HG02970 (cell line): Measurements from ENCODE around the gene NUP210L.

Source experiments
- ATAC-seq: cut with Tn5 transposase; IDR thresholded peaks from one replicate; pipeline ENCODE4 v1.9.1; 2021; ENCODE audit warnings: mild to moderate bottlenecking, moderate library complexity, moderate number of reproducible peaks; ENCODE audit not compliant: unreplicated experiment, low FRiP score

The NUP210L gene

DNA sequence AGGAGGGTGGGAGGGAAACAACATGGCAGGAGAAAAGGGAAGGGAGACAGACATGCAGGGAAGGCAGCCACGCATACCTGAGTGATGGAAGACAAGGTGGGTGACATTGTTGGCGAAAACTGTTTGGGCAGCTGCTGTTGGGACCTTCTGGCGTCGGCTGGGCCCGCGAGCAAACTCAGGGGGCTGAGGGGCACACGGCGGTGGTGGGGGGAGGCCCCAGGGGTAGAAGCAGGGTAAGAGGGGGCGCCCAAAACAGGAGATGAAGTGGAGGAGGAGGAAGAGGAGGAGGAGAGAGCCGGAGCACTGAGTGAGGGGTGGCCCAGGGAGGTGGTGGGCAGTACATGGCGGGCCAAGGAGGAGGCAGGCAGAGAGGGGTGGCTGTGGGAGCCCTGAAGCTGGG is 203.7 kb downstream of the NUP210L start:
- ATAC-seq = no peak

DNA sequence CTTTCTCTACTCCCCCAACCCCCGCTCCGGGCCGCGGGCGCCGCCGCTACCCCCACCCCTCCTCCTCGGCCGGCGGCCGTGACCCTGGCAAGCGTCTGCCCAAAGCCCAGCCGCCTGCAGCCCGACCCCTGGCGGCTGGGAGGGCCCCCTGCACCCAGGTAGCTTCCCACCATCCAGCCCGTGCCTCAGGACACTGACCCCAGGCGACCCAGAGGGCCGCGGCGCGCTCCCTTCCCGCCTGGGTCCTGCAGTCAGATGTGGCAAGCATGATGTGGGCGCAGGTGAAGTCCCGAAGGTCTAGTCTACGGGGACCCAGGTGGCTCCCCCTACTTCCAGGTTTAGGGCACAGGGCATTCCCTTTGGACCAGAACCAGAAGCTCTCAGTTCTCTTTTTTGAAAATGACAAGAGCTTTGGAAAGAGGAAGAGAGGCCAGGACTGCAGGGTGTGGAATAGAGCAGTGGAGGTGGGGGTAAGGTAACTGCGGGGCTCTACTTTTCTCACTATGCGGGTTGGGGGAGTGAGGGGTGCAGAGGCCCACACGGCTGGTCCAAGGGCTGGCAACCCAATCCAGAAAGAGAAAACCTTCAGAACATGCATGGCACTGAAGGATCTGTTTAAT is 208.1 kb downstream of the NUP210L start, which contains the start of gene DENND4B:
Gene DENND4B, minus strand, starts transcription at position 97 of the 620 bp plus-strand sequence. CDS start 2,344 bp downstream, outside the sequence.
- ATAC-seq = peak; percentile 49

DNA sequence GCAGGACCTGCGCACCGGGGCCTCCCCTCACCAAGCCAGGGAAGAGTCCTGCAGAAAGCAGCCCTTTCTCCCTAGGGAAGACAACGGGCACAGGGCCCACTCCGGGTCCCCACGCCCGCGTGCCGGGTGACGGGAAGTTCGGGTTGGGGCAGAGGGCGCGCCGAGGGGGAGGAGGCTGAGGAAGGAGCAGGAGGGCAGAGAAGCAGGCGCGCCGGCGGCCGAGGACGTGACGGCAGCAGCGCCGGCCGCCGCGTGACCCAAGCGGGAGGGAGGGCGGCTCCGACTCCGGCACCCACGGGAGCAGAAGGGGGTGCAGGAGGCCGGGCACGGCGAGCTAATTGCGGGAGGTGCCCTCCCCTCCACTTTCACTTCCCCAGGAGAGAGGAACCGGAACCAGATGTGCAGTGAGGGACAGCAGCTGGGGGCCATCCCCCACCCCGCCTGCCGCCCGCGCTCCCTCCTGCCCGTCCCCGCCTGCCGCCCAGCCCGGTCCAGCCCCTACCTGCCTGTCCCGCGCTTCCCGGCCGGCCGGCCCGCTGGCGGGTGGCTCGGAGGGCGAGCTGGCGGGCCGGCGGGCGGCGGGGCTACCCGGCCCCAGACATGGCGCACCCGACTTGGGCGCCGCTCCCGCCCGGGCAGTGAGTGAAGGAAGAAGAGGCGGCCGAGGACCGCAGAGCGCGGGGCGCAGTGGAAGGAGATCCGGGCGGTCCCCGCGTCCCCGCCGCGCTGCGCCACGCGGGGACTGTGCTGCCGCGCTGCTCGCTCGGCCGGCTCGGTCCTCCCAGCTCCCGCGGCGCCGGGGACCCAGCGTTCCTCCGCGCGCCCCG is 208.9 kb downstream of the NUP210L start:
- ATAC-seq = peak; percentile 63

DNA sequence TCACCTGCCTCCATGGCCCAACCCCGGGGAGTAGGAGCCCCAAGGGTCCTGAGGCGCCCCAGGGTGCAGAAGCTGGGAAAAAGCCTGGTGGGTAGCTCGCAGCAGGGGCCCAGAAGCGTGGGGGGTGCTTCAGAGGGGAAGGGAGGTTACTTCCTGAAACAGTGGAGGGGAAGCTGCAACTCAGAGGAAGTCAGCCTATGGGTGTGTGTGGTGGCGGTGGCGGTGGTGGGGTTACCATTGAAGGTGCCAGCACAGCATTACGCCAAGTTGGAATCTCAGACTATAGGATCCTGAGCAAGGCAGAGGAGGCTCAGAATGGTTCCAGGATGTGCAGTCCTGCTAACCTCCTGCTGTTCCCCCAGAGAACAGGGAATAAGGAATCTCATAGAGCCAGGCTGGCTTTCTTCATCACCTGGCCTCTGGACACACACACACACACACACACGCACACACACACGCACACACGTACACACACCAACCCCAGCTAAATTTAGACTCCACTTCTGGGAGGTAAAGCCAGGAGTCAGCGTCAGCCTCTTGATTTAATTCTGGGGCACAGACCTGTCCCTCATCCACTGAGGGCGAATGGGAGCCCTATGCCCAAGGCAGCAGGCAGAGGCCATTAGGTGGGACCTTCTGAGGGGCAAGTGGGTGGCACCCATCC is 209.6 kb downstream of the NUP210L start:
- ATAC-seq = no peak

GRCh38 chr1:153944827-153945117 is 210.1 kb downstream of the NUP210L start:
- no peak for ATAC-seq

- no peak for ATAC-seq
Measured at GRCh38 chr1:153944005-153944826, 210.7 kb downstream of the NUP210L start.

GRCh38 chr1:153942766-153943549 is 211.9 kb downstream of the NUP210L start:
- no peak for ATAC-seq
